HG03159 (cell line): Measurements from ENCODE around the gene STPG1.

Experiments
- ATAC-seq: cut with Tn5 transposase; IDR thresholded peaks from one replicate; pipeline ENCODE4 v1.9.1; 2021; ENCODE audit warnings: mild to moderate bottlenecking, moderate library complexity; ENCODE audit not compliant: unreplicated experiment

Gene STPG1

GRCh38 chr1:24344090-24344742, 69.4 kb downstream of the STPG1 start:
- ATAC-seq = no peak

DNA sequence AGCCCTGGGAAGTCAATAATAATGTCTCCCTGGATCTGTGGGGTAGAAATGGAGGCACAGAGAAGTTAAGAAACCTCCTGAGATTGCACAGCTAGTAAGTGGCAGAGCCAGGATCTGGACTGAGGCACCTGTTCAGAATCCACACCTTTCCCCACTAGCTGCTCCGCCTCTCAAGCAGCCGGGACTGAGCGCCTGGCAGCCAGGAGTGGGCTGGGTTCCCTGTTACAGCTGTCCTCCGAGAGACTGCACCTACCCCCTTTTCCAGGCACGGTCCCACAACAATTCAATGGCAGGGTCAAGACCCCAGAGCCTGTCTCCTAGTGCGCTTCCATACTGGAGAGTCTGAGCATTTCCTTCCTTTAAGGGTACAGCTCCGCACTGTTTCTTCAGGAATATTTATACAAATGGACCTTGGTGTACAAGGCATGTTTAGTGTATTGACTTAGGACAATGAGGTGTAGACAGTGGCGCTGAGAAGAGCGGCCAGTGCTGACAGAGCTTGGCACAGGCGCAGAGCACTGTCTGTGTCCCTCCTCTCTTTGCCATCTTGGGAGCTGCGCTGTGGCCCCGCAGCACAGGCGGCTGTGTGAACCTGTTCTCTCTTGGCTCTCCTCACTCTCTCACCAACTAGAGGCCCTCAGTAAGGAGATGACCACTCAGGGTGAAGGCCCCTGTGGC, 70.0 kb downstream of the STPG1 start:
- no peak for ATAC-seq

DNA sequence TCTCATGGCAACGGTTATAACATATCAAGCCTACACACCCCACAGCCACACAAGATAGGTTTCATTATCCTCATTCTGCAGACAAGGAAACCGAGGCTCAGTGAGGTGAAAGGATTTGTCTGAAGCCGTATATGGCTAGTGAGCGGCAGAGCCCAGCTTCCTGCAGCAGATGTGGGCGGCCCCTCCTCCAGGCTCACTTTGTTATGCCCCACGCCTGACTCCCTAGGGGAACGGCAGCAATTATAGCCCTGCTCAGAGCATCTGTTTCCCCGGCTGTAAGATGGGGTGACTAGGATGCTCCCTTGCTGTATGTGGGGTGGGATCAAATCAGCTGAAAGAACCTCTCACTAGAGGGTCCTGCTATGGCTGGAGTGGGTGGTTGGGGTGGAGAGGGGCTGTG, 72.3 kb downstream of the STPG1 start:
- no peak for ATAC-seq

DNA sequence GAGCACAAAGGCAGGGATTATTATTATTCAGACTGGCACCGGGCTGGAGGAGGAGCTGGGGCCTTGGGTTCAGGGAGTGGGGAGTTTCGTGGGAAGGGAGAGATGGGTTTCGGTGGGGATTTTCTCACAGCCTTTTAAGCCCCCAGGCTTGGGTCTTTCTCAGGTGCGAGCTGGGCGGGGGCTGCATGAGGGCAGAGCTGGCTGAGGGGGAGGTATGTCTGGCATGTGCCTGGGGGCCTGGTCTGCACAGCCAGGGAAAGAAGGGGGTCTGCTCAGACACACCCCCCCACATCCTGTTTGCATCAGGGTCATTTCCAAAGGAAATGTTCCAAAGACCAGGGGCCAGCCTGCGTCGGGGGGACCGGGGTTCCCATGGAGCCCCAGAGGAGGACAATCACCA, 72.8 kb downstream of the STPG1 start:
- ATAC-seq = no peak

GRCh38 chr1:24339996-24340395, 73.6 kb downstream of the STPG1 start:
- ATAC-seq = no peak

GRCh38 chr1:24338447-24338846, 75.1 kb downstream of the STPG1 start:
- ATAC-seq = no peak

GRCh38 chr1:24337455-24337854, 76.1 kb downstream of the STPG1 start:
- ATAC-seq = no peak

GRCh38 chr1:24336075-24336474, 77.5 kb downstream of the STPG1 start:
- ATAC-seq = no peak

- ATAC-seq = no peak
Measured at GRCh38 chr1:24331961-24332673, 81.5 kb downstream of the STPG1 start.

- no peak for ATAC-seq
Measured at GRCh38 chr1:24329797-24330543, 83.6 kb downstream of the STPG1 start.

DNA sequence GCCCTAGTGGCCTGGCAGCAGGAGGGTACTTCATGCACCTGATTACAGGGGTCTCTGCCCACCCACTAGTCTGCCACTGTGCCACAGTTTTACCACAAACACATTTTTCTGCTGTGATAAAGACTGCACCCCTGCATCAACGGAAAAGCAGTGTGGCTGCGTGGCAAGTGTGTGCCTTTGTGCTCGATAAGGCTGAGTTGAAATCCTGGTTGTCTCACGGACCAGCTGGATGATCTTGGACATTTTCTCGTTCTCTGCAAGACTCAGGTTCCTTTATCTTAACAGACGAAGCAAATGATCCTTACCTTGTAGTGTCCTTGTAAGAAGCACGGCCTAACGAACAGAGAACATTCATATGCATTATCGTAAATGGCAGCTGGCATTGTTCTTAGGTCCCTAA, 84.3 kb downstream of the STPG1 start:
- no peak for ATAC-seq

- no peak for ATAC-seq
Measured at GRCh38 chr1:24327891-24328290, 85.7 kb downstream of the STPG1 start.

DNA sequence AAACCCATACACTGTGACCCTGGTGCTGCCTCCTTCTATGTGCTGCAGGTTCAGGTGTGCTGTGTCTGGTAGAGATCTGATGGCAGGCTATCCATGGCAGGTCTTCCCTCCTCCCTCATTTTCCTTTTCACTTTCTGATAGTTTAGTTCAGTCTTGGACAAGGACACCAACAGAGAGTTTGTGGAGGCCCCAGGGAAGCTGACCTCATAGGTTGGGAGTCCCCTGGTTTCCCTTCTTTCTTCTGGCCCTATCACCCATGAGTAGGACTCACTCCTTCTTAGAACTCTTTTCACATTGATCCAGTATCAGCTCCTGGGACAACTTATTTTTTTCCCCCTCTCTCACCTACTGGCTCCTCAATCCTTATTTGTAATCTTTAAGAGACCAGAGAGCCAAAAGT, 86.1 kb downstream of the STPG1 start:
- ATAC-seq = no peak

- no peak for ATAC-seq
Measured at GRCh38 chr1:24325587-24326449, 87.8 kb downstream of the STPG1 start.

DNA sequence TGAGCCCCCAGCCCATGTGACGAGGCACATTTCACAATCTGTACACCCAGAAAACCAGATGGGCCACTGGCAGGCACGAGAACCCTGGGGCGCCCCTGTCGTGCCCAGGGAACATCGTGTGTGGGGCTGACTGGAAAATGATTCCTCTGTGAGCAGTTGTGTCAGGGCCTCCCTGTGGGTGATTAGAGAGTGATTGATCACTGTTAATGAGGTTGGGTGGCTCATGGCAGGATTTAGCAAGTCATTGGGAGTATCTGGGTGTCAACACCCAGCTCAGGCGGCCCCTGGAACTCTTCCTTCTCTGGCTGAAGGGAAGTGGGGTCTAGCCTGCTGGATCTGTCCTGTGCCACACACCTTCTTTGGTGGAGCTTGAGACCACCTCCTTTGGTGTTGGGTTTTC, 88.7 kb downstream of the STPG1 start:
- ATAC-seq = no peak

GRCh38 chr1:24323281-24323680, 90.3 kb downstream of the STPG1 start:
- ATAC-seq = no peak

DNA sequence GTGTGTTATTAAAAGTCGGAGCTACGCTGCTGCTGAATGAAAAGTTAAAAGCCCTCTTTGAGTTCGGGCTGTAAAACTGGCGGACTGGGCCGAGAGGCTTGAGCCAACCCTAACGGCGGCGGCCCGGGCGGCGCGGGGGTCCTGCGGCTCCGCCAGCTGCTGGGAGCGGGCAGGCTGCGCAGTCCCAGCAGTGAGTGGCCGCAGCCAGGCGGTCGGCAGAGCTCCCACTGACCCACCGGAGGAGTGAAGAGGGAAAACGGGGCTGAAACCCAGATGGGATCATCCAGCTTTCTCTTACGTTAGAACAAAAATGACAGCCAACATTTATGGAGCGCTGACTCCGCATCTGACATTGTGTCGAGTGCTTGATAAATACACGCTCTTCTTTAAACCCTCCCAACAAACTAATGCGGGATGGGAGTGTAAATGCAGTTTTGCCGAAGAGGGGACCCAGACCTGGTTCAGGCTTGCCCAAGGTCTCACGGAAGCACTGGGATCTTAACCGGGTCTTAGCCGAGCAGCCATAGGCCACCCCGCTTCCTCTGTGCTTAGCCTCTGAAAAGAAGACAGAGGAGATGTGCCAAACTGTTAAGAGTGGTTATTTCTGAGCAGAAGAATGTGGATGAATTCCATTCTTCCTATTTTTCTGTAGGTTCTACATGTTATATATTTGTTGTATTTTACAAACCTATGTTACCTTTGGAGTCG, 91.0 kb downstream of the STPG1 start:
- ATAC-seq = no peak

DNA sequence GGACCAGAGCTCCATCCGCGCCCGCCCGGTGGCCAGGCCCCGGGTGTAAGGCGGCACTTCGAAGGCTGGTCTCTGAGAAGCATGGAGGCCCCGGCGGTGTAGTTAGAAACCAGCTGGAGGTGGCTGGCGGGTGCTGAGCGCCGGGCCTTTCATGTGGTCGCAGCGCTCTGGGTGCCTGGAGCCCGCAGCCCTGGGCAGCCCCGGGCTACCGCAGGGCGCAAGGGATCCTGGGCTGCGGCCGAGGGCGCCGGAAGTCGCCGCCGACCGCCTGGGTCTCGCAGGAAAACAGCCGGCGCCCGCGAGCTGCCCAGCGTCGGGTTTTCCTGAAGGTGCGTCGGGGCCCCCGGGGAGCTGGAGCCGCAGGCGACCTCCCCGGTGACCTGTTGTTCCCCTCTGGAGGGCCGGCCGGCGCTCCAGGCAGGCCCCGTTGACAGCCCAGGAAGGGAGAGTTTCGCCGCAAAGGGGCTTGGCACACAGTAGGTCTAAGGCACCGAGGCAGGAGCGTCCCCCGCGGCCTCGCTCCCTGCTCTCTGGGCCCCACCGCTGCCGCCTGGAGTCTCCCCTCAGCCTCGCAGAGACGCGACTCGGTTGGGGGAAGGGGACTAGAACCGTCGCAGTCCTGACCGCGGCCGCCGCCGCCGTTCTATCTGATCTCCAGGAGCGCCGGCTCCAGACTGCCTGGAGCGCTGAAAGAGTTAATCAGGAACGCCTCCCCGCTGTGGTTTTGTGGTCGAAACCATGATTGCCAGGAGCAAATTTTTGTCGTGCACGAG, 91.7 kb downstream of the STPG1 start:
- ATAC-seq = peak; percentile 59

DNA sequence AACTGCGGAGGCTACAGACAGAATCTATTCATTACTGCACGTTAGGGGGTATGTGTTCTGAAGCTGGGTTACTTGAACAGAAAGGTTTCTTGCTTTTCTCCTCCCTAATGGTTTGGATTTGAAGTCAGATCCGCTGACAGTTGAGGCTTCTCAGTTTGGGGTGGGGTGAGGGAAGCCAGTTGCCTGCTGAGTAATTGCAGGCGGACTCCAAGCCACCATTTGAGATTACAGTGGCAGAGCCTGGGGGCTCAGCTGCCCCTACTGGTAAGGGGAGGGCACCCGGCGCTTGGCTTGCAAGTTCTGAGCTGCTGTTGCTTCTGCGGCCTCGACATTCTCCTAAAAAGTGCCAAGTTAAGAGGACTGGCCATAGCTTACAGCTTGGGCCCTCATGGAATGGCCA, 92.5 kb downstream of the STPG1 start:
- ATAC-seq = no peak
